ENCODE results near the gene CDH20. TPM values are rescaled to one million over a fixed set of nuclear protein-coding genes. Genes with fewer than 3 reads are reported as not detected.

Gene CDH20
- total RNA-seq, 2 experiments from 2014 or later = not detected

DNA sequence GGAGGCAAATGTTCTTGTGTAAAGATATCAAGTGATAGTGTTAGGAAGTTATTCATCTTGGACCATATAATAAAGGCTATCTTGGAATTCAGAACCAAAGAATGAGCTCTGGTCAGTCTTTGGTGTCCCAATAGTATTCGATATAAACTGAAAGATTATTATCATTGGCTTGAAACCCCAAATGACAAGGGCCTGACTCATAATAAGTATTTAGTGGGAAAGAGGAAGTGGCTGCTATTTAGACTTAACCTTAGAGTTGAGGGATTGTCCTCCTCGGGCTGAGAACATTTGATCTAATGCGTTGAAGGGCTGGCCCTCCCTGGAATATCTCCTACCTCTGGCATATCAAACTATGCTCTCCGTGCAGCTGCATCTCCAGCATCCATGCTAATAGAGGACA, 67.5 kb downstream of the CDH20 start:
- H3K27ac Mint-ChIP-seq = no peak overlapping the region
- no peaks in the 10 kb centered on the region for H3K4me1 Mint-ChIP-seq (ENCODE audit: low read depth)
- no peak overlapping the region for H3K4me3 Mint-ChIP-seq
- CTCF ChIA-PET = no interaction called here
- peaks cover 6% of the 10 kb centered on the region for H3K27me3 Mint-ChIP-seq (ENCODE audit: low read depth)
- no peaks in the 10 kb centered on the region for H3K9me3 Mint-ChIP-seq
- intact Hi-C loops (cut with micrococcal nuclease) = no loop called here
- no peaks in the 10 kb centered on the region for H3K36me3 Mint-ChIP-seq (ENCODE audit: low read depth)
- DNase-seq = no peak

DNA sequence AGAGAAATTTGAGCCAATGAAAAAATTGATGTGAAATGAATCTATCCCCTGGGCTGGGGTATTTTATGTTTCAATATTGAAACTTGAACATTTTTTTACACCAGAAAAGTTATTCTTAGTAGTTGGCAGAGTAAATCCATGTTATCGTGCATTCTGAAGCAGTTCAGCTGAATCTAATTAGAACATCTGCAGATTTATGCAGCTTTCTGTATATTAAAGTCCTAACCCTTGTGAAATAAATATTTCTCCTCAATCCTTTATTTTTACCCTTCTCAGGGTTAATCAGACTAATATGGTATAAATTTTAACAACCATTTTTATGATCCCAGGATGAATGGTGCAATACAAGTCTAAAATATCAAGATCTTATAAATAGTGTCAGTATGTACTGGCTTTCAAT, 69.5 kb downstream of the CDH20 start:
- CTCF ChIA-PET = no interaction called here
- Mint-ChIP-seq H3K4me3 (no peak overlapping the region), H3K9me3 (no peaks in the 10 kb centered on the region), H3K36me3 (ENCODE audit: low read depth) (no peaks in the 10 kb centered on the region), H3K27ac (no peak overlapping the region), H3K27me3 (ENCODE audit: low read depth) (peaks cover 6% of the 10 kb centered on the region), H3K4me1 (ENCODE audit: low read depth) (no peaks in the 10 kb centered on the region)
- no peak for DNase-seq
- intact Hi-C loops (cut with micrococcal nuclease) = no loop called here

- DNase-seq = no peak
- Mint-ChIP-seq H3K27ac (no peak overlapping the region), H3K4me3 (no peak overlapping the region), H3K27me3 (ENCODE audit: low read depth) (no peaks in the 10 kb centered on the region), H3K4me1 (ENCODE audit: low read depth) (no peaks in the 10 kb centered on the region), H3K36me3 (ENCODE audit: low read depth) (no peaks in the 10 kb centered on the region), H3K9me3 (no peaks in the 10 kb centered on the region)
- intact Hi-C loops (cut with micrococcal nuclease) = no loop called here
- CTCF ChIA-PET = no interaction called here
Measured at GRCh38 chr18:61413396-61413795, 80.2 kb downstream of the CDH20 start.

DNA sequence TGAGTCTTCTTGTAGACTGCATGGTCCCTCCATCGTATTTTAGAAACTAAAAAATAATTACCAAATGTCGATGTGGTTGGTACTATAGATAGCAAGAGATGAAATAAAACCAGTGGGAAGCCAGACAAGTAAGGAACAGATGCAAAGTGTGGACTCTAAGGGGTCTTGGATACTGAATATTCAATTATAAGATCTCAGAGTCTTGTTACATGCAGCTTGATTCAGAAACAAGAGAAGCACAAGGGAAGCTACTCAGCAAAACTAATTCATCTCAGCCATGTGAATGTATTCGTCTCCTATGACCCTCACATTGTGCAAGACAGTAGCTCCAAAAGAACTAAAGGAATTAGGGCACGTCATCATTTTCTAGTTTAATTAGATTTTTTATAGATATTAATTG, 80.9 kb downstream of the CDH20 start:
- Mint-ChIP-seq H3K27ac (no peak overlapping the region), H3K36me3 (ENCODE audit: low read depth) (no peaks in the 10 kb centered on the region), H3K4me3 (no peak overlapping the region), H3K27me3 (ENCODE audit: low read depth) (no peaks in the 10 kb centered on the region), H3K4me1 (ENCODE audit: low read depth) (no peaks in the 10 kb centered on the region), H3K9me3 (no peaks in the 10 kb centered on the region)
- no peak for DNase-seq
- intact Hi-C loops (cut with micrococcal nuclease) = no loop called here
- CTCF ChIA-PET = no interaction called here

GRCh38 chr18:61419763-61420162, 86.5 kb downstream of the CDH20 start:
- no peaks in the 10 kb centered on the region for H3K9me3 Mint-ChIP-seq
- DNase-seq = no peak

DNA sequence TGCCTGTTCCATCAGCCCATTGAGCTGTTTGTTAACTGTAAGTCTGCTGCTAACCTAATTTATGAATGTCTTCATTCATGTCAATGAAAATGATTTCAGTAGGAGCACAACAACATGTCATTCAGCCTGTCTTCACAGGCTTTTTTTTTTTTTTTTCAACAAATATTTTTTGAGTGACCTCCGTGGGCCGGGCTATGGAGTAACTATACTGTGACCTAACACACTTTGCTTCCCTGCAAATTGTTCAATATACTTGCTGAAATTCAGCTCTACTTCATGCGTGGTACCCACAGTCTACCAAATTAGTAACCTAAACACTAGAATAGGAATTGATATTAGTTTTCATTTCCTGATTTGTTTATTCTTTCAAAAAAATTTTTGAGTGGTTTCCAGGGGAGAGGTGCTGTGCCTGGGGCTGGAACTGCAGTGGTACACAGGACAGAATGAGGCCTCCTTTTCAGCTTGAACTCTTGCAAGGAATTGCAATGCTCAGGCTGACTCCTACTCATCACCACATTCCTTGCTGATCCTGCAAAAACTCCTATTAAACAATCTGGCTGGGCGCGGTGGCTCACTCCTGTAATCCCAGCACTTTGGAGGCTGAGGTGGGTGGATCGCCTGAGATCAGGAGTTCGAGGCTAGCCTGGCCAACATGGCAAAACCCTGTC, 87.1 kb downstream of the CDH20 start:
- Mint-ChIP-seq H3K27me3 (ENCODE audit: low read depth) (no peaks in the 10 kb centered on the region), H3K27ac (no peak overlapping the region), H3K9me3 (no peaks in the 10 kb centered on the region), H3K36me3 (ENCODE audit: low read depth) (no peaks in the 10 kb centered on the region), H3K4me3 (no peak overlapping the region), H3K4me1 (ENCODE audit: low read depth) (no peaks in the 10 kb centered on the region)
- intact Hi-C loops (cut with micrococcal nuclease) = no loop called here
- no peak for DNase-seq
- CTCF ChIA-PET = interaction anchor here (1.0 kb wide), 1 partner anchor 8 kb away, joined by 4 read pairs; no protein-coding TSS in a partner anchor

More at GRCh38 chr18:61419763-61420162, 86.5 kb downstream of the CDH20 start:
- Mint-ChIP-seq H3K27me3 (ENCODE audit: low read depth) (no peaks in the 10 kb centered on the region), H3K4me1 (ENCODE audit: low read depth) (no peaks in the 10 kb centered on the region), H3K36me3 (ENCODE audit: low read depth) (no peaks in the 10 kb centered on the region), H3K27ac (no peak overlapping the region), H3K4me3 (no peak overlapping the region)
- intact Hi-C loops (cut with micrococcal nuclease) = no loop called here
- CTCF ChIA-PET = interaction anchor here (1.0 kb wide), 1 partner anchor 9 kb away, joined by 4 read pairs; no protein-coding TSS in a partner anchor

GRCh38 chr18:61426492-61427053, 93.3 kb downstream of the CDH20 start:
- CTCF ChIA-PET = no interaction called here
- no peak overlapping the region for H3K27ac Mint-ChIP-seq
- DNase-seq = no peak
- no peak overlapping the region for H3K4me3 Mint-ChIP-seq
- intact Hi-C loops (cut with micrococcal nuclease) = no loop called here
- no peaks in the 10 kb centered on the region for H3K9me3 Mint-ChIP-seq
- peaks cover 2% of the 10 kb centered on the region for H3K27me3 Mint-ChIP-seq (ENCODE audit: low read depth)
- H3K36me3 Mint-ChIP-seq (ENCODE audit: low read depth) = no peaks in the 10 kb centered on the region
- no peaks in the 10 kb centered on the region for H3K4me1 Mint-ChIP-seq (ENCODE audit: low read depth)

DNA sequence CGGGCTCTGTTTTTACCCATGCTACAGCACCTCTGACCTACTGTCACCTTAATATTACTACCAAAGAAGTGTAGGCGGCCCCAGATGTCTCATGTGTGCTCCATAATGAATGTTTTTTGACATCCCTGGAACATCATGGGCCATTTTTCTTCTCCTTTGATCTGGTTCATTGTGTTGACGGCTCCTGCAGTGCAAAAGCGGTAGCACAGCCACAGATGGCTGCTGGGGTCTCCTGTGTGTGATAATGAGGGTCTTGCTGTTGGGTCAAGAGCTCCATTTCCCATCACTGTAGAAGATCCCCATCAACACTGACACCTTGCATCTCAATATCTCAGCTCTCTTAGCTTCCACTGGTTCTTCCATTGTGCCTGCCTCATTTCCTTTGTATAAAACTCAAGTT, 95.0 kb downstream of the CDH20 start:
- CTCF ChIA-PET = interaction anchor here (0.6 kb wide), 1 partner anchor 9 kb away, joined by 4 read pairs; no protein-coding TSS in a partner anchor
- no peaks in the 10 kb centered on the region for H3K9me3 Mint-ChIP-seq
- no peak for DNase-seq
- H3K27ac Mint-ChIP-seq = no peak overlapping the region
- no peaks in the 10 kb centered on the region for H3K36me3 Mint-ChIP-seq (ENCODE audit: low read depth)
- no peaks in the 10 kb centered on the region for H3K4me1 Mint-ChIP-seq (ENCODE audit: low read depth)
- intact Hi-C loops (cut with micrococcal nuclease) = no loop called here
- H3K4me3 Mint-ChIP-seq = no peak overlapping the region
- peaks cover 2% of the 10 kb centered on the region for H3K27me3 Mint-ChIP-seq (ENCODE audit: low read depth)

DNA sequence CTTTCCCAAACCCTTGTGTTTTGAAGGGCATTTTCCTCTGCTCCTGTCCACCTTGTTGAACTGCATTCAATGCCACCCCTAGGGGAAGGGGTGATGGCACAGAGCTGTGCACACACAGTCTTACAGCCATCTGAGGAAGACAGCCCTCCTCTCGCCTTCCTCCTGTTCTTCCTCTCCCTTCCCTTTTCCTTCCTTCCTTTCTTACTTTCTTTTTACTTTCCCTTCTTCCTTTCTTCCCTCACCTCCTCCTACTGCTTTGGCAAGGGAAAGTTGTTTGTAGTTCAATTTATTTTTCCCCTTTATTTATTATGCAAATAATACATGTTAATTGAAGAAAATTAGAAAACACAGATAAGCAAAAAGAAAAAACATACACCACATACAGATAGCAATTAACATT, 99.4 kb downstream of the CDH20 start:
- Mint-ChIP-seq H3K27ac (no peak overlapping the region), H3K4me3 (no peak overlapping the region), H3K9me3 (peaks cover 2% of the 10 kb centered on the region), H3K4me1 (ENCODE audit: low read depth) (no peaks in the 10 kb centered on the region), H3K36me3 (ENCODE audit: low read depth) (no peaks in the 10 kb centered on the region), H3K27me3 (ENCODE audit: low read depth) (peaks cover 2% of the 10 kb centered on the region)
- intact Hi-C loops (cut with micrococcal nuclease) = no loop called here
- DNase-seq = no peak
- CTCF ChIA-PET = no interaction called here

DNA sequence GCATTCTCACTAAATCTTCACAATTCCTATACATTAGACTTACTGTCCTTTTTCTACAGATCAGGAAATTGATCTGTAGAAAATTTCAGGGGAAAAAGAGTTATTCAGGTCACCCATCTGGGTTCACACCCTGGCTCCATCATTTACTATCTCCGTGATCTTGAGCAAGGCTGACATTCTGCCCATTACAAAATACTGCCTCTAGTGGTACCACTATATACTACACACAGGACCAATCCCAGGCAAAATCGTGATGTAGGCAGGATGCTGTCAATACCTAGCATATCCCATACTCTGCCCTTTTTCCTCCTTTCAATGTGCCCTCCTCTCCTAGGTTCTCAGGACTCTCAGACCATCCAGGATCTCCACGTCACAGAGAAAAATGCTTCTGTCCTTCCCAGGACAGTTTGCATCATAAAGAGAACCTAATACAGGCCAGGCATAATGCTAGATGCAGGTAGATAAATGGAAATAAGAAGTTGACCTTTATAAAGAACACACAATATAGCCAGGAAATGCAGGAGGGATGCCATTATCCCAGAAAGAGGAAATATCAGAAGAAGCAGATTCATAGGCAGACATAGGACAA, 101.9 kb downstream of the CDH20 start:
- intact Hi-C loops (cut with micrococcal nuclease) = no loop called here
- H3K27me3 Mint-ChIP-seq (ENCODE audit: low read depth) = peaks cover 5% of the 10 kb centered on the region
- CTCF ChIA-PET = interaction anchor here (0.6 kb wide), 1 partner anchor 15 kb away, joined by 3 read pairs; no protein-coding TSS in a partner anchor
- no peak overlapping the region for H3K4me3 Mint-ChIP-seq
- H3K27ac Mint-ChIP-seq = no peak overlapping the region
- H3K4me1 Mint-ChIP-seq (ENCODE audit: low read depth) = no peaks in the 10 kb centered on the region
- H3K36me3 Mint-ChIP-seq (ENCODE audit: low read depth) = no peaks in the 10 kb centered on the region
- H3K9me3 Mint-ChIP-seq = peaks cover 2% of the 10 kb centered on the region
- peak; percentile 7 for DNase-seq

DNA sequence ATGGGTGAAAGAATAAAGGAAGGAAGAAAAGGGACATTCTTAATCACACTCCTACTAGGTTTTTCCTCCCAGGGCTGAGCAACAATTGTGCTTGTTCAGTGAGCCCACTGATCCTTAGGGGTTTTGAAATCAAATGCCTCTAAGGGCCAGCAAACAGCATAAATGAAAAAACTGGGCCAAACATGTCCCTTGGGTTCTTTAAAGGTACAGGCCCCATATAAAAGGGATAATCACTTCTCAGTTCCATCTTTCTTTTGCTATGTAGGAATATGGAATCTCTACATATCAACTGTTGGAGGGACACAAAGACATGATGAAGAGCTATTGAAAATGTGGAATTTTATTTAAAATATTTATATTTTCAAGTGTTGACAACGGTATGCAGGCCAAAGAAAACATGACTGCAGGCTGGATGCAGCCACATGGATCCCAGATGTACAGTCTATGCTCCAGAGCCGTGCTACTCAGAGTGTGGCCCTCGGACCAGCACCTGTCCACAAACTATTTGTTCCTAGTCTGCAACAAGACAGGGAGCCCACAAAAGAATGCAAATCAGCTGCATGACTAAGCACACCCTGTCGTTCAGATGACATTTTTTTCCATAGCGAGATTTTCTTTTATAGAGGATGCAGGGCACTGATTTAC, 110.0 kb downstream of the CDH20 start:
- CTCF ChIA-PET = no interaction called here
- no peak for DNase-seq
- intact Hi-C loops (cut with micrococcal nuclease) = no loop called here
- Mint-ChIP-seq H3K4me3 (no peak overlapping the region), H3K27ac (no peak overlapping the region), H3K36me3 (ENCODE audit: low read depth) (no peaks in the 10 kb centered on the region), H3K27me3 (ENCODE audit: low read depth) (peaks cover 5% of the 10 kb centered on the region), H3K9me3 (no peaks in the 10 kb centered on the region), H3K4me1 (ENCODE audit: low read depth) (no peaks in the 10 kb centered on the region)

DNA sequence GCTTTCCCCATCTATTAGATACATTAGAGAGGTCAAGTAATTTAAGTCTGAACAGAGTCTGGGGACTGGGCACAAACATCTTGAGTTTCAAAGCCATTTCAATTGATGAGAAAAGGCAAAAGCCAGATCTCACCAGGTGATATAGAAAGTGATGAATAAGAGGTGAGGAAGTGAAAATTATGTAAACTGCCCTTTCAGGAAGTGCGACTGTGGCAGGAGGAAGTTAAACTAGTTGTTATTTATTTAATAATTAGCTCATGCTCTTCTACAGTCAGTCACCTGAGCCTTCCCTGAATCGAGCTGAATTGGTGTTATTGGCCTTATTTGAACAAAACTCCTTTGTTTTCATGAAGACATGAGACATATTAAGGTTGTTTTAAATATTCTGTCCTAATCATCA, 115.1 kb downstream of the CDH20 start:
- Mint-ChIP-seq H3K27ac (no peak overlapping the region), H3K36me3 (ENCODE audit: low read depth) (no peaks in the 10 kb centered on the region), H3K4me1 (ENCODE audit: low read depth) (no peaks in the 10 kb centered on the region), H3K9me3 (no peaks in the 10 kb centered on the region), H3K4me3 (no peak overlapping the region), H3K27me3 (ENCODE audit: low read depth) (peaks cover 3% of the 10 kb centered on the region)
- CTCF ChIA-PET = no interaction called here
- no peak for DNase-seq
- intact Hi-C loops (cut with micrococcal nuclease) = no loop called here

Measured in activated naive CD4-positive, alpha-beta T cell treated with anti-CD3 and anti-CD28 coated beads for 36 hours (primary cell).